Stimulated activated CD4-positive, alpha-beta T cell treated with anti-CD3 and anti-CD28 coated beads, Interleukin-1b, Interleukin-23, amount 100 ng/mL, for 1 hour (primary cell): ENCODE results near the gene ADCY6.
"Not testable (repeated sequence)": the region's sequence is repeated elsewhere in the genome, so short reads cannot be mapped to it uniquely, and the experiment has no call there.

Experiments
- DNase-seq, 2 donors: peaks; one replicate each; pipeline ENCODE4 v3.0.0-alpha.2; 2020; ENCODE audit warnings: low read depth in 2 of 2

ADCY6 gene

GRCh38 chr12:48750769-48751356 lies 38.0 kb downstream of the ADCY6 start:
- no peak for DNase-seq

- no peak for DNase-seq
Observed at GRCh38 chr12:48750215-48750614, 38.7 kb downstream of the ADCY6 start.

GRCh38 chr12:48744251-48745008 lies 44.5 kb downstream of the ADCY6 start:
- DNase-seq, result no peak

- no peak for DNase-seq
Observed at GRCh38 chr12:48739618-48740269, 49.1 kb downstream of the ADCY6 start.

DNA sequence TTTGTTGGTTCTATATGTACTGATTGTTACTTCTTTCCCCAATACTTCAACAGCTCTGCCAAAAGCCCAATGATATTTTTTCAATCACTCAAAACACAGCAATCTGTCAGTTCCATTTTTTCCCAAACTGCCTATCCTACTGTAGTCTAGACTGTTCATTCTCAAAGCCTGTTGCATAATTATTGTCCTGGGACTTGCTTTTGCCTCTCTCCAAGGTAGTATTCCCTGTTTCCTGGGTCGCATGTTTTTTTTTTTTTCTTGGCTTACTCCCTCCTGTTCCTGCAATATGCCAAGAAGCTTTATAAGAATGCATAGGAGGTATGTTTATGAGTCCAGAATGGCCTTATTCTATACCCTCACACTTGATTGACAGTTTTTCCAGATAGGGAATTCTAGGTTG lies 52.4 kb downstream of the ADCY6 start:
- DNase-seq, result no peak

DNA sequence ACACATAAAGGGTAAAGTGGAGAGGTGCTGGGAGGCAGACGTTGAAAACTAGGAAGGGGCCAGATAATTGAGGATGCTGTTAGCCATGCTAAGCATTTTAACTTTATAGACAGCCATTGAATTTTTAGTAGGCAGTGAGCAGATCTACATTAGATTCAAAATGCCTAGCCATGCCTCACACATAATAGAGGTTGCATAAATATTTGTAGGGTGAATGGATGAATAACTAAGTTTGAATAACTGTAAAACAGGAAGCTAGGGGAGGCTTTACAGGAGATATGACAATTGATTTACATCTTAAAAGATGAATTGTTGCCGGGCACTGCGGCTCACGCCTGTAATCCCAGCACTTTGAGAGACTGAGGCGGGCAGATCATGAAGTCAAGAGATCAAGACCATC lies 60.1 kb downstream of the ADCY6 start:
- no peak for DNase-seq

- DNase-seq, result not testable (repeated sequence)
Observed at GRCh38 chr12:48720737-48721136, 68.2 kb downstream of the ADCY6 start.

- not testable (repeated sequence) for DNase-seq
Observed at GRCh38 chr12:48720171-48720570, 68.7 kb downstream of the ADCY6 start.

- DNase-seq, result not testable (repeated sequence)
Observed at GRCh38 chr12:48719002-48719401, 69.9 kb downstream of the ADCY6 start.

- no peak for DNase-seq
Observed at GRCh38 chr12:48717252-48717695, 71.6 kb downstream of the ADCY6 start.

DNA sequence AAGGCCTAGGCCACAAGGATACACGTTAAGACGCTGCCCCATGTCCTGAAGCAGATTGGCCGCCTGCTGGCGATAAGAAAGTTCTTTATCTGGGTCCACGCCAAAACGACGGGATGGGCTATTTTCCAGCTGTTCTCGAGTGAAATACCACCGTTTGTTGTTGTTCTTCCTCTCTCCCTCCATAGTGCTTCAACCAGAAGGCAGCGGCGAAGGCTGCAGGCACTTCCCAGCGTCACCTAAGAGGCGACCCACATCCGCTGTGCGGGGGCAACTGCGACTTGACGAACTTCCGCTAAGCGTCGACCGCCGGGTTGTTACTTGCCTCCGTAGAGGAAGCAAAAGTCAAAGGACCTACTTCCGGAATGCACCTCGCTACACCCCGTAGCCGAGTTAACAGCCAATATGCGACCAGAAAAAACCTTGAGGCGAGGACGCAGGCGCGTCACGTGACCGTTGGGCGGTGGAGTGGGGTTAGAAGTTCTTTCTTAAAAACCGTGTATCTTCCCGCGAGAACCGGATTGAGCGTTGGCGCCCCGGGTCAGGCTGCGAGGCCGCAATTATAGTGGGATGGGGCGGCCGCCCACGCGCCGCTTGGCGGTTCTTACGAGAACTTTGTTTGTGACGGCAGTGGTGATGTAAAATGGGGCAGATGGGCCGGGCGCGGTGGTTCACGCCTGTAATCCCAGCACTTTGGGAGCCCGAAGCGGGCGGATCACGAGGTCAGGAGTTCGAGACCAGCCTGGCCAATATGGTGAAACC lies 72.2 kb downstream of the ADCY6 start, which contains the start of gene CCNT1:
Gene CCNT1, minus strand, starts transcription at position 215 of the 759 bp plus-strand sequence. Its CDS starts 32 bp downstream, at position 183.
- peak; percentile 89 to 96 for DNase-seq
